H1 (cell line): ENCODE data around the gene CMPK2. TPM values are rescaled to one million over a fixed set of nuclear protein-coding genes. Genes with fewer than 3 reads are reported as not detected.

Experiments used
- CTCF ChIA-PET: fragments of 300-600 bp; sonication (Branson Sonifier 250); formaldehyde crosslinking; loops from one replicate; lab custom pipeline; 2021; ENCODE audit not compliant: partially characterized antibody; lab: Charles Lee
- POLR2A ChIA-PET: fragments of 300-600 bp; sonication (Branson Sonifier 250); formaldehyde crosslinking; loops from one replicate; lab custom pipeline; 2021; ENCODE audit warnings: inconsistent platforms; ENCODE audit not compliant: partially characterized antibody; lab: Charles Lee
- DNase-seq, 2 experiments: peaks; one replicate each; pipeline versions ENCODE4 v3.0.0 to v3.0.0-alpha.2; 2010 to 2022; ENCODE audit warnings: low spot score in 2 of 2, low read depth in 1 of 2, mixed read lengths in 1 of 2
- FAIRE-seq: peaks from 2 replicates; lab custom pipeline; 2011; peaks lifted over from hg19 to GRCh38; lab: Jason Lieb, UNC
- H2AFZ ChIP-seq: 2 replicates; pipeline ENCODE4 v1.8.1; 2012; ENCODE audit warnings: low read length, inconsistent platforms
- H2AK5ac ChIP-seq: 2 replicates; pipeline ENCODE4 v1.6.1; 2013; ENCODE audit warnings: low read depth, low read length
- H2BK120ac ChIP-seq: replicated peaks from 2 replicates; pipeline ENCODE3; 2013; ENCODE audit warnings: low read depth, low read length, inconsistent platforms
- H2BK12ac ChIP-seq: 2 replicates; pipeline ENCODE4 v1.6.1; 2013; ENCODE audit warnings: low read depth, low read length
- H2BK15ac ChIP-seq: 2 replicates; pipeline ENCODE4 v1.6.1; 2013; ENCODE audit warnings: low read length
- H2BK20ac ChIP-seq: 2 replicates; pipeline ENCODE4 v1.6.1; 2013; ENCODE audit warnings: low read length
- H2BK5ac ChIP-seq: 2 replicates; pipeline ENCODE4 v1.6.1; 2013; ENCODE audit warnings: low read depth, low read length
- H3K14ac ChIP-seq: 2 replicates; pipeline ENCODE4 v1.6.1; 2013; ENCODE audit warnings: inconsistent platforms; ENCODE audit not compliant: insufficient read length
- H3K18ac ChIP-seq: 2 replicates; pipeline ENCODE4 v1.6.1; 2013; ENCODE audit warnings: low read length; ENCODE audit errors: extremely low read depth
- H3K23ac ChIP-seq: 2 replicates; pipeline ENCODE4 v1.6.1; 2013; ENCODE audit warnings: inconsistent platforms; ENCODE audit not compliant: insufficient read length
- H3K23me2 ChIP-seq: 2 replicates; pipeline ENCODE4 v1.6.1; 2013; ENCODE audit warnings: low read depth, low read length
- H3K27ac ChIP-seq: 2 replicates; pipeline ENCODE4 v1.6.1; 2011; ENCODE audit warnings: low read depth, low read length, inconsistent platforms
- H3K27me3 ChIP-seq, 4 experiments: replicated peaks in 1 of 4; 1 replicate in 1 of 4; 2 replicates in 3 of 4; pipeline versions ENCODE4 v1.6.1 to v1.8.1; 2011 to 2013; ENCODE audit warnings: low read length in 3 of 4, mild to moderate bottlenecking in 3 of 4, inconsistent platforms in 2 of 4, mixed read lengths in 2 of 4, moderate library complexity in 1 of 4; ENCODE audit not compliant: control insufficient read depth in 3 of 4, insufficient read depth in 3 of 4; ENCODE audit errors: extremely low read depth in 1 of 4
- H3K36me3 ChIP-seq, 4 experiments: 2 replicates each; pipeline versions ENCODE4 v1.6.1 to v1.8.1; 2011 to 2013; ENCODE audit warnings: mild to moderate bottlenecking in 4 of 4, low read length in 3 of 4, moderate library complexity in 2 of 4, control low read depth in 1 of 4, inconsistent platforms in 1 of 4; ENCODE audit not compliant: insufficient read depth in 4 of 4, control insufficient read depth in 2 of 4
- H3K4ac ChIP-seq: replicated peaks from 2 replicates; pipeline ENCODE3; 2013; ENCODE audit warnings: low read length, low read depth, mixed read lengths, inconsistent platforms; ENCODE audit not compliant: insufficient read length
- H3K4me1 ChIP-seq, 4 experiments: replicated peaks in 1 of 4; 1 replicate in 1 of 4; 2 replicates in 3 of 4; pipeline versions ENCODE4 v1.6.1 to v1.8.1; 2011 to 2013; ENCODE audit warnings: low read length in 3 of 4, inconsistent platforms in 2 of 4, mixed read lengths in 1 of 4; ENCODE audit not compliant: insufficient read depth in 4 of 4, control insufficient read depth in 3 of 4
- H3K4me2 ChIP-seq, 2 experiments: 2 replicates each; pipeline versions ENCODE4 v1.6.1 to v1.8.1; 2011 to 2013; ENCODE audit warnings: low read depth in 2 of 2, low read length in 2 of 2, control low read depth in 1 of 2, inconsistent platforms in 1 of 2, mild to moderate bottlenecking in 1 of 2; ENCODE audit not compliant: insufficient read depth in 1 of 2
- H3K4me3 ChIP-seq, 4 experiments: fragments of 200-600, 300-600 bp in 1 of 4; sonication (generic), shearing (Covaris generic), sonication (Bioruptor Twin) in 1 of 4; 2 replicates each; pipeline versions ENCODE4 v1.5.1 to v1.8.1; 2011 to 2016; ENCODE audit warnings: low read length in 4 of 4, low read depth in 3 of 4, control low read depth in 2 of 4, inconsistent platforms in 2 of 4, mild to moderate bottlenecking in 2 of 4, mixed read lengths in 1 of 4, moderate library complexity in 1 of 4; ENCODE audit not compliant: insufficient read depth in 2 of 4; ENCODE audit errors: extremely low read depth in 1 of 4
- H3K56ac ChIP-seq: replicated peaks from 2 replicates; pipeline ENCODE3; 2013; ENCODE audit warnings: low read depth, mild to moderate bottlenecking, mixed read lengths, low read length, inconsistent platforms; ENCODE audit not compliant: insufficient read length
- H3K79me1 ChIP-seq: 2 replicates; pipeline ENCODE4 v1.6.1; 2013; ENCODE audit warnings: low read depth, low read length, control low read depth
- H3K79me2 ChIP-seq, 2 experiments: 2 replicates each; pipeline versions ENCODE4 v1.6.1 to v1.8.1; 2012 to 2013; ENCODE audit warnings: low read length in 2 of 2, mild to moderate bottlenecking in 2 of 2, inconsistent platforms in 1 of 2; ENCODE audit not compliant: insufficient read depth in 2 of 2, control insufficient read depth in 1 of 2
- H3K9ac ChIP-seq, 4 experiments: replicated peaks in 1 of 4; 1 replicate in 1 of 4; 2 replicates in 3 of 4; pipeline versions ENCODE4 v1.6.1 to v1.8.1; 2011 to 2013; ENCODE audit warnings: low read depth in 3 of 4, low read length in 3 of 4, control low read depth in 2 of 4, mild to moderate bottlenecking in 2 of 4, moderate library complexity in 2 of 4, inconsistent platforms in 1 of 4; ENCODE audit errors: extremely low read depth in 1 of 4
- H3K9me3 ChIP-seq, 2 experiments: 2 replicates each; pipeline versions ENCODE4 v1.6.1 to v1.8.1; 2012 to 2013; ENCODE audit warnings: mild to moderate bottlenecking in 2 of 2, moderate library complexity in 2 of 2, control low read depth in 1 of 2, inconsistent platforms in 1 of 2, low read depth in 1 of 2, low read length in 1 of 2, mixed read lengths in 1 of 2; ENCODE audit not compliant: insufficient read depth in 2 of 2
- H4K20me1 ChIP-seq, 2 experiments: replicated peaks in 1 of 2; 2 replicates each; pipeline versions ENCODE3 to v1.8.1; 2011 to 2013; ENCODE audit warnings: inconsistent platforms in 2 of 2, low read length in 2 of 2, mild to moderate bottlenecking in 1 of 2; ENCODE audit not compliant: insufficient read depth in 2 of 2, control insufficient read depth in 1 of 2
- H4K5ac ChIP-seq: 2 replicates; pipeline ENCODE4 v1.6.1; 2013; ENCODE audit warnings: low read length, low read depth, mixed read lengths, inconsistent platforms; ENCODE audit not compliant: insufficient read length
- H4K8ac ChIP-seq: 2 replicates; pipeline ENCODE4 v1.8.0; 2013; ENCODE audit warnings: mild to moderate bottlenecking, moderate library complexity, low read length, inconsistent platforms; ENCODE audit not compliant: insufficient read depth; ENCODE audit errors: extremely low read depth
- H4K91ac ChIP-seq: replicated peaks from 2 replicates; pipeline ENCODE3; 2013; ENCODE audit warnings: low read length, mixed read lengths, inconsistent platforms; ENCODE audit not compliant: insufficient read length
- CHD1 ChIP-seq: IDR thresholded peaks from 2 replicates; pipeline ENCODE4 v1.6.1; 2012; ENCODE audit warnings: low read depth, low read length, improper control_type of control experiment
- WGBS, 2 experiments: shearing (Covaris generic) in 1 of 2; methylation state at CpG; one replicate each; pipeline versions ENCODE4 v1.1.6 to v1.1.7; 2013 to 2015; ENCODE audit warnings: low lambda C conversion rate in 2 of 2, mixed read lengths in 2 of 2, inconsistent platforms in 1 of 2, low coverage in 1 of 2, missing lambda C conversion rate in 1 of 2; ENCODE audit not compliant: insufficient replicate concordance in 2 of 2, insufficient coverage in 1 of 2, insufficient read length in 1 of 2; ENCODE audit errors: extremely low coverage in 1 of 2, missing lambda C conversion rate in 1 of 2; 5-methylcytosine and 5-hydroxymethylcytosine counted together
- polyA plus RNA-seq, 7 experiments: library from polyadenylated mRNA; depleted of rRNA in 3 of 7; stranded (reverse) in 5 of 7; unstranded in 2 of 7; fragments of >200 nt in 5 of 7; fragments of 200-250 nt in 2 of 7; gene quantifications; 1 replicate in 5 of 7; 2 replicates in 1 of 7; 4 replicates in 1 of 7; pipeline versions ENCODE4 v1.2.1 to v1.2.3, GENCODE V29; 2011 to 2013; ENCODE audit warnings: missing spikeins in 2 of 7, mixed read lengths in 2 of 7
- total RNA-seq: library from RNA; stranded (reverse); fragmentation: NEBNext Ultra II Directional; extraction: Animal tissue kit (Norgen Biotek cat#: 25700); gene quantifications from 2 replicates; pipeline ENCODE4 v1.2.1, GENCODE V29; 2021

Gene CMPK2
- total and polyA plus RNA-seq, 2 of the 8 experiments (the other 6 are each of a cell fraction or from before 2014, with no cell fraction given): 0.28 to 0.53 TPM

GRCh38 chr2:6866982-6867381 is 1.3 kb upstream of the CMPK2 start:
- Histone ChIP-seq H3K9me3 (no peaks in the 10 kb centered on the region), H3K23me2 (peaks cover 9% of the 10 kb centered on the region), H2BK15ac (no peak overlapping the region), H3K27me3 (peaks cover 9 to 37% (median 23%) of the 10 kb centered on the region in 4 experiments), H4K91ac (no peak overlapping the region), H2BK12ac (no peak overlapping the region), H2BK120ac (no peak overlapping the region), H3K36me3 (no peaks in the 10 kb centered on the region), H4K8ac (no peak overlapping the region), H2BK5ac (no peak overlapping the region), H3K4me2 (no peak overlapping the region; a peak in 1 of 4 replicates)
- ChIA-PET CTCF (interaction anchor here (0.8 to 2.7 kb wide), 12 partner anchors 9 to 178 kb away, joined by 3 to 10 read pairs (median 4); partner anchors contain the start of gene RSAD2), POLR2A (no interaction called here)
- DNase-seq (no peak), FAIRE-seq (no peak)
- TF ChIP-seq CHD1: no peak
- TF ChIP-seq, all 59 proteins: peak for 0
- H3K9ac ChIP-seq: no peak overlapping the region
- H3K4ac ChIP-seq: no peak overlapping the region
- H3K23ac ChIP-seq: no peak overlapping the region
- H4K20me1 ChIP-seq: peaks cover 0 to 2% of the 10 kb centered on the region in 2 experiments
- no peak overlapping the region for H4K5ac ChIP-seq
- H3K27ac ChIP-seq: no peak overlapping the region
- no peak overlapping the region for H3K4me3 ChIP-seq
- no peak overlapping the region for H2BK20ac ChIP-seq
- H3K79me2 ChIP-seq: no peaks in the 10 kb centered on the region
- H3K18ac ChIP-seq: no peak overlapping the region
- H2AK5ac ChIP-seq: no peak overlapping the region
- H3K4me1 ChIP-seq: peaks cover 0 to 5% (median 2%) of the 10 kb centered on the region in 4 experiments; a peak in 5 of 7 replicates
- H3K56ac ChIP-seq: no peak overlapping the region
- 78% methylated on average over 6 of the region's 7 CpGs; no CpG with 5 or more reads in 1 of the 2 experiments for WGBS, 2 experiments
- H2AFZ ChIP-seq: no peak overlapping the region
- no peaks in the 10 kb centered on the region for H3K79me1 ChIP-seq
- no peak overlapping the region for H3K14ac ChIP-seq
